HG03039 (cell line): ENCODE results near the gene IQCK.

Experiments used
- ATAC-seq: cut with Tn5 transposase; IDR thresholded peaks from one replicate; pipeline ENCODE4 v1.9.1; 2021; ENCODE audit warnings: mild to moderate bottlenecking, moderate library complexity; ENCODE audit not compliant: unreplicated experiment

IQCK gene

GRCh38 chr16:19857593-19858339 is 139.7 kb downstream of the IQCK start:
- ATAC-seq, result no peak

- no peak for ATAC-seq
Measured at GRCh38 chr16:19858340-19859018, 140.4 kb downstream of the IQCK start.

- ATAC-seq, result no peak
Measured at GRCh38 chr16:19859166-19859565, 141.1 kb downstream of the IQCK start.

GRCh38 chr16:19859603-19860002 is 141.5 kb downstream of the IQCK start:
- no peak for ATAC-seq

- ATAC-seq, result no peak
Measured at GRCh38 chr16:19860166-19861041, 142.3 kb downstream of the IQCK start.

GRCh38 chr16:19861133-19861532 is 143.1 kb downstream of the IQCK start:
- ATAC-seq, result no peak

- no peak for ATAC-seq
Measured at GRCh38 chr16:19861811-19862327, 143.8 kb downstream of the IQCK start.

GRCh38 chr16:19863990-19864389 is 145.9 kb downstream of the IQCK start:
- no peak for ATAC-seq

- no peak for ATAC-seq
Measured at GRCh38 chr16:19864566-19864965, 146.5 kb downstream of the IQCK start.

- ATAC-seq, result no peak
Measured at GRCh38 chr16:19868421-19868820, 150.3 kb downstream of the IQCK start.

GRCh38 chr16:19871721-19872120 is 153.7 kb downstream of the IQCK start:
- ATAC-seq, result no peak

GRCh38 chr16:19872179-19872863 is 154.2 kb downstream of the IQCK start:
- no peak for ATAC-seq

- no peak for ATAC-seq
Measured at GRCh38 chr16:19872935-19873334, 154.9 kb downstream of the IQCK start.

GRCh38 chr16:19874026-19874425 is 156.0 kb downstream of the IQCK start:
- ATAC-seq, result no peak

- ATAC-seq, result no peak
Measured at GRCh38 chr16:19874851-19875546, 156.9 kb downstream of the IQCK start.

GRCh38 chr16:19875900-19876299 is 157.8 kb downstream of the IQCK start:
- ATAC-seq, result no peak

GRCh38 chr16:19876501-19877059 is 158.5 kb downstream of the IQCK start:
- no peak for ATAC-seq

- no peak for ATAC-seq
Measured at GRCh38 chr16:19878757-19879156, 160.7 kb downstream of the IQCK start.

- no peak for ATAC-seq
Measured at GRCh38 chr16:19879241-19879792, 161.2 kb downstream of the IQCK start.
